ENCODE results near the gene SLCO4A1.
A peak's percentile ranks its signal among the peaks of the same experiment; 100 is the strongest.
"Not testable (repeated sequence)": the region's sequence is repeated elsewhere in the genome, so short reads cannot be mapped to it uniquely, and the experiment has no call there.

Gene SLCO4A1

DNA sequence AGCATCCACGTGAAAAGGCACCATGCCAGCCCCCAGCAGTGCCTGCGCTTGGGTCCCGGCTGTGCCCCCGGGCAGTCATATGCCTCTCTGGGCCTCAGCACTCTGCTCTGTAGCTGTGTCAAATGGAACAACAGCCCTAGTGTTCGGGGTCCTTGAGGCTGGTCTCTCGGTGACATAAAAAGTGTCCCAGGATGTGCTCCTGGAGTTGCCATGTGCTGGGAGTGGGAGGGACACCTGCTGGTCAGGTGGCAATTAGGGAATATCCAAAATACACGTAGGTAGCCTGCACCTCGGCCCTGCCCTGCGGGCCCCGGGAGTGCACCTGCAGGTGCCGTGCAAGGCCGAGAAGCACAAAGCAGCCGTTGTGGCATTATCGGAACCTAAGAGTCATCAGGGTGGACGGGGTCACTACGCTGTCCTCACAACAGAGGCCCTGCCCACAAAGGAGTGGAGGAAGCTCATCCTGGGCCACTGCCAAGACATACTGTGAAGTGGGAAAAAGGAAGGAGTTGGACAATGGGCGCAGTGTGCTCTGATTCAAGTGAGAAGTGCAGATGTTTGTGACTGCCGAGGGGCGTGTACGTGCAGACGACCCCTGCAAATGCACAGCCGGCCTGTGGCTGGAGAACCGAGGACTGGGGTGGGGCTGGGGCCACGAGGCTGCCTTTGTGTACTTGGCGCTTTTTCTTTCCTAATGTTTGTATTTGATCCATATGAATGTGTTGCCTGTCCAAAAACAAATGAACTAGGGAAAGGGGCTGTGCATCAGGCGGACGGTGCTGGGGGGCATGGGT is 24.6 kb downstream of the SLCO4A1 start:
- no peak for DNase-seq

DNA sequence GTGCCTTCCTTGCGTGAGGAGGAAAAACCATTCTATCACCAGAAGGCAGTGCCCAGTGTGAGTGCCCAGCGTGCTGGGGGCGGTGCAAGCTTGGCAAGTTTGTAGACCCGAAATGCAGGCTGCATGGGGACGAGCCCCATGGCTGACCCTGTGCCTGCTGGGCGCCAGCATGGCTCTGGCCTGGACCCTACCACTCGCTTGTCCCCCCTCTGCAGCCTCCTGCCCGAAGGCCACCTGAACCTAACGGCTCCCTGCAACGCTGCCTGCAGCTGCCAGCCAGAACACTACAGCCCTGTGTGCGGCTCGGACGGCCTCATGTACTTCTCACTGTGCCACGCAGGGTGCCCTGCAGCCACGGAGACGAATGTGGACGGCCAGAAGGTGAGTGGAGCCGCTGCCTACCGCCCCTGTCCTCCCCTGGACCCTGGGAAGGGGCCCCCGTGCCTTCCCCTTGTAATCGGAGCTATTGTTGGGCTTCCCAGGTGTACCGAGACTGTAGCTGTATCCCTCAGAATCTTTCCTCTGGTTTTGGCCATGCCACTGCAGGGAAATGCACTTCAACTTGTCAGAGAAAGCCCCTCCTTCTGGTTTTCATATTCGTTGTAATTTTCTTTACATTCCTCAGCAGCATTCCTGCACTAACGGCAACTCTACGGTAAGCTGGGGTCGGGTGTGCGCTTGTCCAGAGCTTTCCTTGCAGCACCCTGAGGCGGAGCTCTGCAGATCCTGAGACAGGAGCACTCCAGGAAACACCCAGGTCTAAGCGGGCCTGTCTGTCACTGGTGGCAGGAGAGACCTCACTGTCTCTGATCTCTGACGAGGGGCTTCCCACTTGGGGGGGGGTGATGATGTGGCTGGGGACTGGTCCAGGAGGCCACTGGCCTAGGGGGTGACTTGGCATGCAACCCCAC is 25.5 kb downstream of the SLCO4A1 start:
- no peak for DNase-seq

DNA sequence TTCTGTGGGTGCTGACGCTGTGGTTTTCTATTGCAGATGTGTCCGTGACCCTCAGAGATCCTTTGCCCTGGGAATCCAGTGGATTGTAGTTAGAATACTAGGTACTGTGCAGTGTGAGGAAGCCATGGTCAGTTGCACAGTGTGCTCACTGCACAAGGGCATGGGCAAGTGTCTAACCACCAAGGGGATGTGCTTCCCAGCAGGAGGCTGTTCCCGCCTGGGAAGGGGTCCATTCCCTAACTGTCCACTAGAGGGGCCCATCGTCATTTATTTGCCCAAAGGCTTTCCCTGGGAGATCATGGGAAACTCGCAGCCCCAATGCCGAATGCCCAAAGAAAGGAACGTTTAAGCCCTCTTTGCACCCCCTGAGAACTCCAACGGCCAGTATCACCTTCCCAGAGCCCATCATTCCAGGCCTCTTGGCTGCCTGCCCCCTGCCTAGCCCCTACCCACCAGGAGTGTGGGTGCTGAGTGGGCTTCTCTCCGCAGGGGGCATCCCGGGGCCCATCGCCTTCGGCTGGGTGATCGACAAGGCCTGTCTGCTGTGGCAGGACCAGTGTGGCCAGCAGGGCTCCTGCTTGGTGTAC is 26.2 kb downstream of the SLCO4A1 start:
- peak; percentile 36 for DNase-seq

DNA sequence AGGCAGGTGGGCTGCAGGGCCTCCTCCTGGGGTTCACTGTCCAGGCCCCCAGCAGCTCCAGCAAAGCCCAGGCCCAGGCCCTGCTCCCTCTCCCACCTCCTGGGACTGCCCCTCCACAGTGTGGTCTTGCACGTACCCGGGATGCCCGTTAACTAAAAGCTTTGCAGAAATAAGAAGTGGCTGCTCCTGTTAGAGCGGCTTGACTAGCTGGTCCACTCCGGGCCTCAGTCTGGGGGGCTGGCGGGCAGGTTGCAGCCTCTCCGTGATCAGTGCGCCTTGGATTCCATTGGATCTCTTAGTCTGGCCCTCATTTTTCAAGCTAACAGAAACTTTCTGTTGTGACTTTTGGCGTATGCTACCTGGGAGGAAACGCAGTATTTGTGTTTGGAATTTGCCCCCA is 26.9 kb downstream of the SLCO4A1 start:
- no peak for DNase-seq

DNA sequence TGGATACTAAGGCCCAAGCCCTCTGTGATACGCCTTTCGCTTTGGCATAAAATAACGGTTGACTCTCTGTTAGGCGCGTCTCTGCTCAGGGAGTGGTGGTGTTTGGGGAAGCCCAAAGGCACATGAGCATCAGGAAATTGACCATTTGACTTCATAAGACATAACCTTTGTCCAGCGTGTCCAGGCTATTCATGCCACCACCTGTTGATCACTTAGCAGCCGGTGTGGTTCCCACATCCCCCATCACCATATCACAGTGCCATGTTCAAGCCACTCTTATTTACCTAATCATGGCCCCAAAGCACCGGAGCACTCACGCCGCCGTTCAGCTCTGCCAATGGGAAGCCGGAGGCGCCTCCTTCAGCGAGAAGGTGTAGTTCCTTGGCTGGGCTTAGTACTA is 27.9 kb downstream of the SLCO4A1 start:
- no peak for DNase-seq

DNA sequence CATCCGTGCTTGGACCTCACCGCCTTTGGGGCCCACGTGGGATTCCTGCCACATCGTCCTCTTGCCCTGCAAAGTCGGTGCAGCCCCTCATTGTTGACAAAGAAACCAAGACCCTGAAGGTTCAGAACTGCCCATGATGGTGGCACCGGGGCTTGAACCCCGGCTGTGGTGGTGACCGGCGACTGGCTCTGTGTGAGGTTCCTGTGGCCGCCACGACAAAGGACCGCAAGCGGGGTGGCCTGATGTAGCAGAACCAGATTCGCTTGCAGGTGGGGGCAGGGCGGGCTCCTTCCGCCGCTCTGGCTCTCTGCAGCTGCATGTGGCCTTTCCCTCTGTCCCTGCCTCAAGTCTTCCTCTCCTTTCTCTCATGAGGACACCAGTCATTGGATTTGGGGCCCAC is 28.7 kb downstream of the SLCO4A1 start:
- DNase-seq, result no peak

DNA sequence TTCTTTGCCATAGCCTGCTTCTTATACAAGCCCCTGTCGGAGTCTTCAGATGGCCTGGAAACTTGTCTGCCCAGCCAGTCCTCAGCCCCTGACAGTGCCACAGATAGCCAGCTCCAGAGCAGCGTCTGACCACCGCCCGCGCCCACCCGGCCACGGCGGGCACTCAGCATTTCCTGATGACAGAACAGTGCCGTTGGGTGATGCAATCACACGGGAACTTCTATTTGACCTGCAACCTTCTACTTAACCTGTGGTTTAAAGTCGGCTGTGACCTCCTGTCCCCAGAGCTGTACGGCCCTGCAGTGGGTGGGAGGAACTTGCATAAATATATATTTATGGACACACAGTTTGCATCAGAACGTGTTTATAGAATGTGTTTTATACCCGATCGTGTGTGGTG is 29.5 kb downstream of the SLCO4A1 start:
- no peak for DNase-seq

DNA sequence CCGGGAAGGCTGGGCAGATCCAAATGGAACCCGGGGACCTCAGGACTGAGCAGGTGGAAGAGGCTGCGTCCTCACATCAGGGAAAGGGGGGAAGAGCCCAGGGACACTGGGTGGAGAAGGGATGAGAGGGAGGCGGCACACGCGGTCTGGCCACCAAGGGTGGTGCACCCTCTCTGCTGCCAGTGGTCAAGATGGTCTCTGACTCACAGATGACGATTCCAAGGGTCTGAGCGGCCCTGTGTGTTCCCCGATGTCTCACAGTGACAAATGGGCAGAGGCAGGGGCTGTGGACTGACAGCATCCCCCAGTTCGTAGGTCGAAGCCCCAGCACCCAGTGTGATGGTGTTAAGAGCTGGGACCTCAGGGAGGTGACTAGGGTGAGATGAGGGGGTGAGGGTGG is 32.1 kb downstream of the SLCO4A1 start:
- no peak for DNase-seq

DNA sequence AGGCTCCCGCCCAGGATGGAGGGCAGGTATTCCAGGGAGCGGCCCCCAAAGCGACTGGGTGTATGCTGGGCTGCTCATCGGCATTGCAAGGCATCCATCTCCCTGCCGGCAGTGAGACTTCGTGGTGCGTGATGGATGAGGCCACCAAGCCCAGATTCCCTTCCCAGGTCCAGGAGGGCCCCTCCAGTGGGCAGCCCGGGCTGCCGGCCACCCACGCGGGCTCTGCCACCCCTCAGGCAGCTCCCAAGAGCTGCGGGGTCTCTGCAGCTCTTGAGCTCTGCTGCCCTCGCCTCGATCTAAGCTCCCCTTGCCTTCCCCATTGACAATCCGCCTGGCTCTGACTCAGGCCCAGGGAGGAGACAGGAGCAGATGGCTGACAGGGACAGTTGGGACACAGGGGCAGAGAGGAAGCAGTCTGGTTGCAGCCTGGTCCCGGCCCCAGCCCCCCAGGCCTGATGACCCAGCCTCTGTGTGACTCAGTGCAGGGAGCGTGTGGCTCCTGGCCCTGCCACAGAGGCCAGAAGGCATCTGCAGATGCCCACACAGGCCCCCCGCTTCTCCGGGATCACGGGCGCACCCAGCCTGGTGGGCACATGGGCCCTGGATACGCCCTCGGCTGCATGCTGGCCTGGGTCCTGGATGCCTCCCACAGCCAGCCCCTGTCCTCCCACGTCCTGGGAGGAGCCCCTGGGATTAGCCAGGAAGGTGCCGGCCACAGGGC is 33.0 kb downstream of the SLCO4A1 start:
- DNase-seq, result no peak

DNA sequence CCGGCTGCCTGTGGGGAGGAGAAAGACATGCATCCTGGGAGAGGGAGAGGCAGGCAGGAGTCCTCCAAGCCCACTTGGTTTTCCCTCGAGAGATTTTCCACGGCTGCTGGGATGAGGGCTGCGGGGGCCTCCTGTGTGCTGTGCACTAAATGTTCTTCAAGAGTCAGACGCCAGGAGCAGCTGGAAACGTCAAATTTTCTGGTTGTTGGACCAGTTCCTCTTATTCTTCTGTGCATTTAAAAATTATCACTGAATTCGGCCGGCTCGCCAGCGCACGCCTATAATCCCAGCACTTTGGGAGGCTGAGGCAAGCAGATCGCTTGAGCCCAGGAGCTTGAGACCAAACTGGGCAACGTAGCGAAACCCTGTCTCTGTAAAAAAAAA is 33.6 kb downstream of the SLCO4A1 start:
- DNase-seq, result no peak

DNA sequence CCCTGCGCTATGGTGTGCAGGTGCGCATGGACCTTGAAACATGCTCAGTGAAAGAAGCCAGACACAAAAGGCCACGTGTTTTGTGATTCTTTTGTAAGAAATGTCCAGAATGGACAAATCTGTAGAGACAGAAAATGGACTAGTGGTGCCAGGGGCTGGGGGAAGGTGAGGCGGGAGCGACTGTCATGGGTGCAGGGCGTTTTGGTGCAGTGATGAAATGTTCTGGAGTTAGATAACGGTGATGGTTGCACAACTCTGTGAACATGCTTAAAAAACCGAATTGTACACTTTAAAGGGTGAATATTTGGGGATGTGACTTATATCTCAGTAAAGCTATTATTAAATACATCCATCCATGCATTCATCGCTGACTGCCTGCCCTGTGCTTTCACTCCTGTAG is 34.7 kb downstream of the SLCO4A1 start:
- DNase-seq, result no peak

DNA sequence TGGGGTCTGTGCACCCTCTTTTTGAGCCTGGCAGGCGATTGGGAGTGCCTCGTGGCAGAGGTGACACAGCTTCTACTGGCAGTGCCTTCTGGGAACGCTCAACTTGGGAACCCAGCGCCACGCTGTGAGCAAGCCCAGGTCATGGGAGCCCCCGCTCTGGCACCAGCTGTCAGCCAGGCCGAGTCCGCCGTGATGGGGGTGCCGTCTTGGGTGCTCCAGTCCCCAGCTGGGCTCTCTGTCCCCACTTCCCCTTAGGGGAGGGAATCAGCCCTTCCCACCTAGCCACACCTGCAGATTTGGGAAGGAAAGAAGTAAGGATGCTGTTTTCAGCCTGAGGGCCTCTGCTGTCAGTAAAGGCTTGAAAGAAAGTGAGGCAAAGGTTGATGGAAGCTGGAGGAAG is 35.4 kb downstream of the SLCO4A1 start:
- no peak for DNase-seq

DNA sequence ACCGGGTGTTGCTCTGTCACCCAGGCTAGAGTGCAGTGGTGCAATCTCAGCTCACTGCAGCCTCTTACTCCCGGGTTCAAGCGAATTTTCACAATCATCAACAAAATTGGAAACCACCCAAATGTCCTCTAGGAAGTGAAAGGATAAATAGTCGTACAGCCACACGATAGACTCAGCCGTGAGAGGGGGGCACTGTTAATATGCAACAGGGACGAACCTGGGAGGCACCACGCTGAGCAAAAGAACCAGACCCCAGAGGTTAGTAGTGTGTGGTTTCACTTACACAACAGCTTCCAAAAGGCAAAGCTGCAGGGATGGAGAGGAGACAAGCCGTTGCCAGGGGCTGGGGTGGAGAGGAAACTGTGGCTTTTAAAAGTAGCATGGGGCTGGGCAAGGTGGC is 36.2 kb downstream of the SLCO4A1 start:
- no peak for DNase-seq

DNA sequence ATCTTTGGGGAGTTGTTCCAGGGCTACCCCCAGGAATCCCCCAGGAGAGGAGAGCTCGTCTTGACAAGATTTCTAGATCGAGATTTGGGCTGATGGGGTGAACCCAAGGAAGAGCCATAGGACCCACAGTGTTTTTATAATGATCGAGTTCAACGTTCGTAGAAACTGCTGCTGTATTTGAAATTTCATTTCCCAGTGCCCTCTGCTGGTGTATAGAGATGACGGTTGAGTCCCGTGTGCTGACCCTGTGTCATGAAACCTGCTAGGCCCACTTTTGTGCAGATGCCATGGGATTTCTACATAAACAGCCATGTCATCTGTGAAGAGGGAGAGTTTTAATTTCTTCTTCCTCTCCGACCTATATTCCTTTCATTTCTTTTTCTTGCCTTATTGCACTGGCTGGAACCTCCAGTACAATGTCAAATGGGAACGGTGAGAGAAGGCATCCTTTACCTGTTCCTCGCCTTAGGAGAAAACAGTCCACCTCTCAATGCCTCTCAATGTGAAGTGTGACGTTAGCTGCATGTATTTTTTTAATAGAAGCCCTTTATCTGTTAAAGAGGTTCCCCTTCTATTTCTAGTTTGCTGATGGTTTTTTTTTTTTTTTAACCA is 37.8 kb downstream of the SLCO4A1 start:
- DNase-seq, result no peak

DNA sequence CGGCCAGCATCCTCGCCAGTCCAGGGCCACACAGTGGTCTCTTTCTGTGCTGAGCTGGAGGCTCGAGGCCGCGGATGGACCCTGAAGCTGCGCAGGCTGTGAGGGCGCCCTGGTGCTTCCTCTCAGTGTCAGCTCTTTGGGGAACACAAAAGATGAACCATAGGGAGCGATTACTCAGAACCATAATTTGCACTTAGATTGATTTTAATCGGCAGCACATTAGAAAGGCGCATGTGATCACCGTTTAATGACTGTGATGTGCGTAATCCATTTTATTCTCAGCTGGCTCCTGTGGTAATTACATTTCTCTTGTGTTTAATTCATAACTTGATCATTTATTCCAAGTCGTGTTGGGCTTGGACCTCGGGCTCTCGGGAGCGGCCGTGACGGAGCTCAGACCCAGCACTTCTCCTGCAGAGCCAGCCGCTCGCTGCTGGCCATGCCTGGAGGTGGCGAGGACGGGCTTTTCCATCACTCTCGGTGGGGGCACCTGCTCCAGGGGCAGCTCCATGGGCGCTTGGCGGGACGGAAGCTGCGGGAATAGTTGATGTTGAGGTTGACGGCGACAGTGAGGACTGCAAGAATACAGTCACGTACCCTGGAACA is 40.7 kb downstream of the SLCO4A1 start:
- no peak for DNase-seq

DNA sequence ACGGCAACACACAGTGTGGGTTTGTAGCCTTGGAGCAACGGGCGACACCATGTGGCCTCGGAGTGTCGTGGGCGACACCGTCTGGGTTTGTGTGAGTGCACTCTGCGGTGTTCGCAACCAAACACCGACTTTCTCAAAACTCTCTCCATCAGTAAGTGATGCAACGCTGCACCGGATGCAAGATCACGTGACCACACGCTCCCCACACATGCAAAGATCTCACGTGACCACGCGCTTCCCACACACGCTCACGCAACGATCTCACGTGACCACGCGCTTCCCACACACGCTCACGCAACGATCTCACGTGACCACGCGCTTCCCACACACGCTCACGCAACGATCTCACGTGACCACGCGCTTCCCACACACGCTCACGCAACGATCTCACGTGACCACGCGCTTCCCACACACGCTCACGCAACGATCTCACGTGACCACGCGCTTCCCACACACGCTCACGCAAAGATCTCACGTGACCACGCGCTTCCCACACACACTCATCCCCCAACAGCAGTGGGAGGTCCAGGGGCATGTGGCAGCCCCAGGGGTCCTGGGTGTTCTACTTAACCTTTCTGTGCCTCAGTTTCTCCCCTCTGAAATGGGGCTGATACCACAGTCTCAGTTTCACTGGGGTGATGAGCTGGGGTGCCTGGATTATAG is 41.5 kb downstream of the SLCO4A1 start:
- not testable (repeated sequence) for DNase-seq

DNA sequence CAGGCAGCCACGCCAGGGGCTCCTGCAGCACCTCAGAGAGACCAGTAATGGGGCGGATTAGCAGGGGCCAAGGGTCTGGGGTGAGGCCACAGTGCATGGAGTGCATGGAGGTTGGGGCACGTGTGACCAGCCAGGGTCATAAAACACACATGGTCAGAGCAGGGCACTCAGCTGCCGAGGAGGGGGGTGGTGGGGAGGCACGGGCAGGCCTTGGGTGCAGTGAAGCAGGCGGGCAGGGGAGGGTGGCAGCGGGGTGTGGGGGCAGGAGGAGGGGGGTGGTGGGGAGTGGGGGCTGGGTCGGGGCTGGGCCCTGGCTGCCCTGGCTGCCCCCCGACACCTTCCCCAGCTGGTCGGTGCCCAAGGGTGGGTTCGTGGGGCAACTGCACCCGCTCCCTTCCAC is 42.7 kb downstream of the SLCO4A1 start:
- DNase-seq, result no peak

DNA sequence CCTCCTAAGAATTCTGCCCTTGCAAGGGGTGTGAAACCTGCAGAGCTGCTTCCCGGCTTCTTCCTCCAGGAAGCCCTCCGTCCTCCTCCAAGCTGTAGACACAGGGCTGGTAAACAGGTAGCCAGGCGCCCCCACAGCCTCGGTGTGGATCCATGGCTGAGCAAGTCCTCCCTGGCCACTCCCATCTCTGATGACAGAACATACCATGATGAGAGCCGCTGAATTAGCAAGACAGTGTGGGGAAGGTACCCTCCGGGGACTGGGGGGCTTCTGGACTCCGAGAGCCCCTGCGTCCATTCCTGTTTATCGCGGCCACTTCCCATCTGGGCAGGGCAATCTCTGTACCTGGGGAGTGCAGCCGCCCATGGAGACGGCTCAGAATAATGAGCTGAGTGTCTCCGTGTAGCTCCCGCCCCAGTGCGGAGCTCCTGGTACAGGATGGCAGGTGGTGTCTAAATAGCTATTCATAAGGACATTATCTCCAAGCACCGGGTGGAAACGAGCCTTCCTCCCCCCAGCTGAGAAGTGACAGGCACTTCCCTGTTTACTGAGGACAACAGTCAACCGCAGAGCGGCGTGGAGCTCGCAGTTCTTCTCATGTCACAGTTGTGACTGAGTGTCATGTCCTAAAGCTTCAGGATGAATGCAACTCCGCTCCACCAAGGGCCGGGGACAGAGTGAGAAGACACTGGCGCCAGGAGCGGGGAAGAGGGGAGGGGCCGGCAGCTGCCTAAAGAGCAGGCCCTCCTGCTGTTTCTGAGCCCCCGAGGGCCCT is 43.7 kb downstream of the SLCO4A1 start:
- peak; percentile 17 for DNase-seq

DNA sequence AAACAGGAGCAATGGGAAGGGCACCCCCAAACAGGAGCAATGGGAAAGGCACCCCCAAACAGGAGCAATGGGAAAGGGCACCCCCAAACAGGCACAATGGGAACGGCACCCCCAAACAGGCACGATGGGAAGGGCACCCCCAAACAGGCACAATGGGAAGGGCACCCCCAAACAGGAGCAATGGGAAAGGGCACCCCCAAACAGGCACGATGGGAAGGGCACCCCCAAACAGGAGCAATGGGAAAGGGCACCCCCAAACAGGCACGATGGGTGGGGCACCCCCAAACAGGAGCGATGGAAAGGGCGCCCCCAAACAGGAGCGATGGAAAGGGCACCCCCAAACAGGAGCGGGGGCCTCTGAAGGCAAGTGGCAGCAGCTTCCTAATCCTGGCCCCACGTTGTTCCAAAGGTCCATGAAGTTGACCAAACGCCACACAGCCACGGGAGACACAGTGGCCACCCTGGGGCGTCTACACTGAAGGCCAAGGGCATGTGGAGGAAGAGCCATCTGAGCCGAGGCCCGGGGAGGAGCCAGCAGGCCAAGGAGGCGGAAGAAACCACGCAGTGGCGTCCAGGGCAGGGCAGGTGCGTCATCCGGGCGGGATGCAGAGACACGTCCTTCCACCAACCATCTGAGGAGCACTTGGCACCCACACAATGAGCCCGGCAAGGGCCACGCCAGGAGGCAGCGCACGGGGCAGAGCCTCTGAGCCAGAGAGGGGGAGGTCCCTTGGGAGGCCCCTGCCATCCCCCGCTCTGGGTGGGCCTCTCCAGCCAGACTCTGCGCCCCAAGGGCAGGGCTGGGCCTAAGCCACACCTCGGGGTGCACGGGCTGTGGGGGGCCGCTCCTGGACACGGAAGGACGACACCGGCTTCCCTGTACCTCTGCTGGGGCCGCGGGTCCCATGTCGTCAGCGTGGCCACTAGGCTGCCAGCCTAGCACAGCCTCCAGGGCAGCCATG is 44.8 kb downstream of the SLCO4A1 start:
- no peak for DNase-seq

DNA sequence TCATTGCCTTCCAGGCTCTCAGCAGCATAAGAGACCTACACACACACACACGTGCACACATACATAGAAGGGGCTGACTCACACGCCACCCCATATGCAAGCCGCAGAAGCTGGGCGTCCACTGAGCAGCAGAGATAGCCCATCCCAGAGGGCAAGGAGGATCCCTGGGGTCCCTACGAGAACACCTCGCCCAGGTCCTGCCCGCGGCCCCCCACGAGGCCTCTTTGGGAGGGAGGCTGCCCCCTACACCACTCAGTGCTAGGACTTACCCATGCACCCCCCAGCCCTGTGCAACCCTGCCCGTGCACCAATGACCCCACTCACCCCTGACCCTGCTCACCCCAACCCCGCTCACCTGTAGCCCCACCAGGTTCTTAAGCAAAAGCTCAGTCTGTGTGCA is 45.8 kb downstream of the SLCO4A1 start:
- DNase-seq, result no peak

Data from activated CD4-positive, alpha-beta T cell treated with anti-CD3 and anti-CD28 coated beads for 48 hours (primary cell).